Astrocyte of the cerebellum (primary cell): Measurements from ENCODE around the gene POLH.
"Not testable (repeated sequence)": the region's sequence is repeated elsewhere in the genome, so short reads cannot be mapped to it uniquely, and the experiment has no call there.

ENCODE experiments used
- DNase-seq: peaks from one replicate; pipeline ENCODE4 v3.0.0-alpha.2; 2011; ENCODE audit warnings: low read depth
- H3K4me3 ChIP-seq: 2 replicates; pipeline ENCODE4 v1.5.1; 2011; ENCODE audit warnings: mild to moderate bottlenecking, low read depth, low read length, moderate library complexity
- in situ Hi-C: cut with HindIII; loops from 2 replicates; pipeline ENCODE4 v1.10.0; 2017; ENCODE audit warnings: low sequenced_read_pairs
- TF ChIP-seq, protein P1 (sequence below): IDR thresholded peaks from 2 replicates; pipeline ENCODE4 v1.5.1; 2012; ENCODE audit warnings: low read length, low read depth, moderate library complexity, mild to moderate bottlenecking; ENCODE audit errors: missing control alignments

Gene POLH

DNA sequence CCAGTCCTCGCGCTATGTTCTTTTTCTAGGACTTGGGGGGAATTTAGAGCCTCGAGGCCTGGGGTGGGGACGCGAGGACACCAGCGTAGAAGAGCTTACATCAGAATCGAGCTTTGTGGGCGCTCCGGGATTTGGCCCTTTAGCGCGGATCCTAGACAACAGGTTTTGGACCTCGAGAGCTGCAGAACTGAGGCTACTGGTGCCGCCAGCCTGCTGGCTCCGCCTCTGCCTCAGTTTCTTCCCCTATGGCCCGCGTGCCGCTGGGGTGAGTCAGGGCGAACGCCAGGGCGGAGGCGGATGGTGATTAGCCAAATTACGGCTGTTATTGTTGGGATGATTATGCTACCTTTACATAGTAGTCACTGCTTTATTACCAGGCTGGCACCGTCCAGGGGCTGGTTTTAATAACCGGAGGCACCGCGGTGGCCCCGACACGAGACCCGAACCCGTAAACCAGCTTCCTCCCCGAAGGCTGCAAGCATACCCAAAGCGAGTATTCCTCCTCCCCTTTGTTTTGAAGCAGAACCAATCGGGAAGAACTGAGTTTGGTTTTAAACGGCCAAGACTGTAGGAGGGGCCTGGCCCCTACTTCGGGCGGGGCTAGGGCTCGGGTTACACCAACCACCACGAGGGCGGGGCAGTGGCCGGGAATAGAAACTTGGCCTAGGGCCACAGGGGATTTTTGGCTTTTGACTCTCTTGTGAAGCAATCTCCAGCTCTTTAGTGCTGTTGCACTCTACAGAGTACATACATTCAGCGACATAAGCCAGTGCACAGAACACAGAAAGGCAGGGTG lies 53.7 kb downstream of the POLH start:
- TF ChIP-seq, protein P1, sequence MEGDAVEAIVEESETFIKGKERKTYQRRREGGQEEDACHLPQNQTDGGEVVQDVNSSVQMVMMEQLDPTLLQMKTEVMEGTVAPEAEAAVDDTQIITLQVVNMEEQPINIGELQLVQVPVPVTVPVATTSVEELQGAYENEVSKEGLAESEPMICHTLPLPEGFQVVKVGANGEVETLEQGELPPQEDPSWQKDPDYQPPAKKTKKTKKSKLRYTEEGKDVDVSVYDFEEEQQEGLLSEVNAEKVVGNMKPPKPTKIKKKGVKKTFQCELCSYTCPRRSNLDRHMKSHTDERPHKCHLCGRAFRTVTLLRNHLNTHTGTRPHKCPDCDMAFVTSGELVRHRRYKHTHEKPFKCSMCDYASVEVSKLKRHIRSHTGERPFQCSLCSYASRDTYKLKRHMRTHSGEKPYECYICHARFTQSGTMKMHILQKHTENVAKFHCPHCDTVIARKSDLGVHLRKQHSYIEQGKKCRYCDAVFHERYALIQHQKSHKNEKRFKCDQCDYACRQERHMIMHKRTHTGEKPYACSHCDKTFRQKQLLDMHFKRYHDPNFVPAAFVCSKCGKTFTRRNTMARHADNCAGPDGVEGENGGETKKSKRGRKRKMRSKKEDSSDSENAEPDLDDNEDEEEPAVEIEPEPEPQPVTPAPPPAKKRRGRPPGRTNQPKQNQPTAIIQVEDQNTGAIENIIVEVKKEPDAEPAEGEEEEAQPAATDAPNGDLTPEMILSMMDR: no peak
- in situ Hi-C loops: no loop called here
- DNase-seq: peak; percentile 94
- peak overlapping the region; percentile 98 for H3K4me3 ChIP-seq

DNA sequence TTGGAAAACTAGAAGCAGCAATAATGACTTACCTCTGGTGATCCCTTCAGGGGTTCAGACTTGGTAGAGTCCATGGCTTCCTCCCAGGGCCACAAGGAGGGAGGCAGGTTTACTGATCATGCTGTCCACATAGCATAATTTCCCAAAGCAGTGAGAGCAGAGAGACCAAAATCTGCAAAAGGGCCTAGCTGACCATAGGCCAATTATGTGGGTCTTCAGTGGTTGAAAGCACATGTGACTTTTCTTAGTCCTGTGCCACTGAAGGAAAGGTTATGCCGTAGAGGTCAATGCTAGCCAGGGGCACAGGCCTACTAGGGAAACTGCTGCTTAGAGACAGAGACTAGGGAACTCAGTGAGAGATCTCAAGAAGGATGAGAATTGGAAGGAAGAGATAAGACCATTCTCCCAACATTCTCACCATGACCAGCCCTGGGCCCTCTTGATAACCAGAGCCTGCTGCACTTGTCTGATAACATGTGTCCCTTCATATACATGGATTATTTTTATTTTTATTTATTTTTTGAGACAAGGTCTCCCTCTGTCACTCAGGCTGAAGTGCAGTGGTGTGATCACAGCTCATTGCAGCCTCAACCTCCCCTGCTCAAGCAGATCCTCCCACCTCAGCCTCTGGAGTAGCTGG lies 55.1 kb downstream of the POLH start:
- in situ Hi-C loops: no loop called here
- no peak for DNase-seq
- TF ChIP-seq, protein P1: no peak
- no peak overlapping the region for H3K4me3 ChIP-seq

GRCh38 chr6:43633002-43633401 lies 57.0 kb downstream of the POLH start:
- in situ Hi-C loops, DNase-seq, H3K4me3 ChIP-seq: not testable (repeated sequence)

DNA sequence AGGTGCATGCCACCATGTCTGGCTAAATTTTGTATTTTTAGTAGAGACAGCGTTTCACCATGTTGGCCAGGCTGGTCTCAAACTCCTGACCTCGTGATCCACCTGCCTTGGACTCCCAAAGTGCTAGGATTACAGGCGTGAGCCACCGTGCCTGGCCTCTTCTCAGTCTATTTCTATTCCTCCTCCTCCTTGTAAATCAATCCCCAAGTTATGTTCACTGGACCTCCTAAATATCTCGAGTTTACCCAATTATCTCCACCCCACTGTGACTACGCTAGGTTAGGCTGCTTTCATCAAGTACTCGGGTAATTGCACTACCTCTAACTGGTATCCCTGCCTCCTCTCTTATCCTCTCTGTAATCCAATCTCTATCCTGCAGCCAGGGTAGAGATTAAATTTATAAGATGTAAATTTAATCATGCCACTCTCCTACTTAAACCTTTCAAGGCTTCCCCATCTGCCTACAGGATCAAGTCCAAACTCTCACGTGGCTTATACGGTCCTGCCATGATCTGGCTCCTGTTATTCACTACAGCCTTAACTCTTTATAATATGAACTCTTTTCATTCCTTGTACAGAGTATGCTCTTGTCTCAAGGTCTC lies 58.8 kb downstream of the POLH start:
- TF ChIP-seq, protein P1: no peak
- H3K4me3 ChIP-seq: no peak overlapping the region
- in situ Hi-C loops: no loop called here
- DNase-seq: no peak

DNA sequence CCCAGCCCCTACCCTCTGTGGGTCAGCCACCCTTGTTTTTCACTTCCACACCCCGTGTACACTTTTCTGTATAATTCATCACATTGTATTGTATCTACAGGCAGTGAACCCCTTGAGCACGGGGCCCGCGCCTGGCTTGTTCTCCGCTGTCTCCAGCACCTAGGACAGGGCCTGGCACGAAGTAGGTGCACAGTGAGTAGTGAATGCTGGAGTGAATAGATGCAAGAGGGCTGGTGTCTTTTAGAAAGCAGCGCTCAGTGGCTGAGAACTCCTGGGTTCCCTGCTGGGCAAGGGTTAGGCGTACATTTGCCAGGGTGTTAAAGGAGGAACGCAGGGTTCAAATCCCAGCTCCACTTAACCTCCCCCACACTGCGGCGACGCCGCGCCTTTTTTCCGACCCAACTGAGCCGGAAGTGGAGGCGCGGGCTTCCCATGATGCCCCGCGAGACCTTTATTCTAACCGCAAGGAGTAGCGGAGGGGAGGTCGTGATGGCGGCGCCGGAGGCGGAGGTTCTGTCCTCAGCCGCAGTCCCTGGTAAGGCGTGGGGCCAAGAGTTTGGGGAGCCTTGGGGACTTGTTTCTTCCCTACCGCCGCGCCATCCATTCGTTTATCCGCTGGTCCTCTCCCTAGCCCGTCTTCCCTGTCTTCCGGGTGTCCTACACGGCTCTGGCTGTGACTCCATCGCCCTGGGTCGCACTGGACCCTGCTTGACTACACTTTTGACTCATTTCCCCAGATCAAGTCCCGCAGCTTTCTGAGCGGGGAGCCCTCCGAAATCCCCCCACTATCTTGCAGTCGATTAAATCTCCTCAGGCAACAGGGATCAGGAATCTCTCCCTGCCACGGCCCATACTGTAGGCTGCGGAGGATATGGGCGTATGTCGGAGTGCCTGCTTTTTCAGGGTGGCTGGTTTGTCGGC lies 59.7 kb downstream of the POLH start, which contains the start of gene MAD2L1BP:
Gene MAD2L1BP (plus strand): TSS at position 454 of the 921 bp plus-strand sequence. CDS start 36 bp downstream, at position 490.
- TF ChIP-seq, protein P1: no peak
- no peak for DNase-seq
- H3K4me3 ChIP-seq: peak within 1 kb of the TSS; percentile 79
- in situ Hi-C loops: no loop called here

GRCh38 chr6:43636308-43636659 lies 60.3 kb downstream of the POLH start:
- in situ Hi-C loops: no loop called here
- TF ChIP-seq, protein P1: no peak
- peak overlapping the region; percentile 79 for H3K4me3 ChIP-seq
- DNase-seq: no peak
